SU-DHL-6 (cell line): ENCODE measurements around the gene RFC4.
"Not testable (repeated sequence)": the region's sequence is repeated elsewhere in the genome, so short reads cannot be mapped to it uniquely, and the experiment has no call there.

Source experiments
- CTCF ChIP-seq: fragments of 200-600 bp; sonication (generic); IDR thresholded peaks from one replicate; pipeline ENCODE4 v1.5.1; 2017; ENCODE audit warnings: antibody characterized with exemption, mild to moderate bottlenecking, low read length, moderate library complexity; ENCODE audit not compliant: insufficient read depth, poor library complexity, severe bottlenecking
- EZH2phosphoT487 ChIP-seq: fragments of 200-600 bp; sonication (generic), shearing (Covaris generic); conservative IDR thresholded peaks from 2 replicates; pipeline ENCODE4 v1.6.1; 2018; ENCODE audit warnings: mild to moderate bottlenecking, antibody characterized with exemption, low read length, moderate library complexity, mixed read lengths

GRCh38 chr3:186822388-186822759, 16.1 kb upstream of the RFC4 start:
- TF ChIP-seq CTCF, EZH2phosphoT487: not testable (repeated sequence)
